Measurements from ENCODE around the gene SPDEF.

Gene SPDEF

DNA sequence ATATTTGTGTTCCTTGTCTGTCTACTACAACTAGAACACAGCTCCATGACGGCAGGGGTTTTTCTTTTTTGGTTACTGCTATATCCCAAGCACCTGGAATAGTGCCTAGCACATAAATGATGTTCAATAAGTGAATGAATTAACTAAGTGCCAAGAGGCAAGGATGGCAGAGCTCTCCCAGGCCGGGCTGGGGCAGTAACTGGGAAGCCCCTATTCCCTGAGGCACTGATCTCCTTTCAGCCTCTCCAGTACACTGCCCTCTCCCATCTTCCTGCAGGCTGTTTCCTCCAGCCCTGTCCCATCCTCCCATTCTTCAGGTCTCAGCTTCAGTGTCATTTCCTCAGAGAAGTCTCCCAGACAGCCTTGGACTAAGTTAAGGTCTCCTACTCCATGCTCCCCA lies 29.0 kb upstream of the SPDEF start:
- TF ChIP-seq, protein P1, sequence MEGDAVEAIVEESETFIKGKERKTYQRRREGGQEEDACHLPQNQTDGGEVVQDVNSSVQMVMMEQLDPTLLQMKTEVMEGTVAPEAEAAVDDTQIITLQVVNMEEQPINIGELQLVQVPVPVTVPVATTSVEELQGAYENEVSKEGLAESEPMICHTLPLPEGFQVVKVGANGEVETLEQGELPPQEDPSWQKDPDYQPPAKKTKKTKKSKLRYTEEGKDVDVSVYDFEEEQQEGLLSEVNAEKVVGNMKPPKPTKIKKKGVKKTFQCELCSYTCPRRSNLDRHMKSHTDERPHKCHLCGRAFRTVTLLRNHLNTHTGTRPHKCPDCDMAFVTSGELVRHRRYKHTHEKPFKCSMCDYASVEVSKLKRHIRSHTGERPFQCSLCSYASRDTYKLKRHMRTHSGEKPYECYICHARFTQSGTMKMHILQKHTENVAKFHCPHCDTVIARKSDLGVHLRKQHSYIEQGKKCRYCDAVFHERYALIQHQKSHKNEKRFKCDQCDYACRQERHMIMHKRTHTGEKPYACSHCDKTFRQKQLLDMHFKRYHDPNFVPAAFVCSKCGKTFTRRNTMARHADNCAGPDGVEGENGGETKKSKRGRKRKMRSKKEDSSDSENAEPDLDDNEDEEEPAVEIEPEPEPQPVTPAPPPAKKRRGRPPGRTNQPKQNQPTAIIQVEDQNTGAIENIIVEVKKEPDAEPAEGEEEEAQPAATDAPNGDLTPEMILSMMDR (IDR thresholded peaks at IDR 0.05; ENCODE audit: low read depth, low read length, missing control alignments), result no peak
- no peak overlapping the region for H3K4me3 ChIP-seq (replicated peaks; ENCODE audit: low read depth, low read length)
- DNase-seq (ENCODE audit: extremely low read depth, low read depth), result no peak

DNA sequence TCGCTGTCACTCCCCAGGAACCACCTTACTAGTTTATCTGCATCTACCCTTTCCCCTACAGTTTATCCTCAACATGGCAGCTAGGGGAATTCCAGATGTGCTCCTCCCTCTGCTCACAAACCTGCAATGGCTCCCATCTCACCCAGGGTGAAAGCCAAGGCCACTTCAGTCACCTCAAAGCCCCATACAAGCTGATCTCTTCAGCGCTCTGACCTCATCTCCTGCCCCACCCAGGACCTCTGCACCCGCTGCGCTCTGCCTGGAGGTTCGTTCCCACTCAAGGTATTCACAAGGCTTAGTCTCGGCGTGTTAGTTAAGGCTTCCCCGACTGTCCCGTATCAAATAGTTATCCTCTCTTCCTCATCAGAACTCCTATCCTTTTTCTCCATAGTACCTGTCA lies 28.6 kb upstream of the SPDEF start:
- no peak overlapping the region for H3K4me3 ChIP-seq (replicated peaks; ENCODE audit: low read depth, low read length)
- TF ChIP-seq, protein P1 (IDR thresholded peaks at IDR 0.05; ENCODE audit: low read depth, low read length, missing control alignments), result no peak
- DNase-seq (ENCODE audit: extremely low read depth, low read depth), result no peak

DNA sequence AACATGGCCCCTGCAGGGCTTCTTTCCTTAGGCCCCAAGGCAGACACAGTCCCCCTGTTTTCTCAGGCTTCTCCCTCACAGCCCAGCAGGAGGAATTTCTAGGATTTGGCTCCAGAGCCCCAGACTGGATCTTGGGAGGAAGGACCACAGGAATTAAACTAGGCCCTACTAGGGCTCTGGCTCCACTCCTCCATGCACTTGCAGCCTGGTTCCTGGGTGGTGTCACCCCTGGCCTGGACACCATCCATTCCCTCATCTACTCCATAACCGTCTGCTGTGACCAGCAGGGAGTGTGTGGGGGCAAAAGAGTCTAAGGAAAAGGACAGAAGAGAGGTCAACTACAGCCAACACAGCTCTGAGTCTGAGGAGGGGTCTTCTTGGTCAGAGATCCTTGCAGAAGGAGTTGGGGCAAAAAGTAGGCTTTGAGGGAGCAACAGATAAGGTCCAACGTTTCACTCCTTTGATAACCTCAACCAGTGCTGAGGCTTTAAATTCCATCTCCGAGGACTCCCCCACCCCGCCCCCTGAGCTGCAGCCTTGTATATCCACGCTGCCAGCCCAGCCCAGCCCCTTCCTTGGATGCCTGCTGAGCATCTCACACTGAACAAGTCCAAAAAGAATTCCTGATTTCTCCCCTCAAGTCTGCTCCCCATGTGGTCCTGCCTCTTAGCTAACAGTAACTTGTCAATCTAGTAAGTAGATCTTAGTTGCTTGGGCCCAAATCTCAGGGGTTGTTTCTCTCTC lies 27.9 kb upstream of the SPDEF start:
- no peak overlapping the region for H3K4me3 ChIP-seq (replicated peaks; ENCODE audit: low read depth, low read length)
- TF ChIP-seq, protein P1 (IDR thresholded peaks at IDR 0.05; ENCODE audit: low read depth, low read length, missing control alignments), result no peak
- DNase-seq (ENCODE audit: extremely low read depth, low read depth), result no peak

DNA sequence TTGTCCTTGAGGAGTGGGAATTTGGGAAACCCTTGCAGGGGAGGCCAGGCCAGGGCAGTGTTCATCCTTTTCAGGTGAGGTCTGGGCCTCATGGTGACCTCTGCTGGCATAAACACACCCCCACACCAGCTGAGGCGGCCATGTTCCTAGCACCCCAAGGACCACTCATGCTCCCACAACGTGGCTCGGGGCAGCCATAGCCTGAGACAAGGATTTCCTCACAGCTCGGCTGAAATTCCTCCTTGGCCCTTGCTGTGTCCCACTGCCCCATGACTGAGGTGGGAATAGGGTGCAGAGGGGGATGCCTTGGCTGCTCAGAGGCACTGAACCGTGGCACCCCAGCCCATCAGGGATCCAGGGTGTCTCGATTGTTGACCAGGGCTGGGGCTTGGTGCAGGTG lies 27.3 kb upstream of the SPDEF start:
- TF ChIP-seq, protein P1 (IDR thresholded peaks at IDR 0.05; ENCODE audit: low read depth, low read length, missing control alignments), result peak; percentile 22

DNA sequence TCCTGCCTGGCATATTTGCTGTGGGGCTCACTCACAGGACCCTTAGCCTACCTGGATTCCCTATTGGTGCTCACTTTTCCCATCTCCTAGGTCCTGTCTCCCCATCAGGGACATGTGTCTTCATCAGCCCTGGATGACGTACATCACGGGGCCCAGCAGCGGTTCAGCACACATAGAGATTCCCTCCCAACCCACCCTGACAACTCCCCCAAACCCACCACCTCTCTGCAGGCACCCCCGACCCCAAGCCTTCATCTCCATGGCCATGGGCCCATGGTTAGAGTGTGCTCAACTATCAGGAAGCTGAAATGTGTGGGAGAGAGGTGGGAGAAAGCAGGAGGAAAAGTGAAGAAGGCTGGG lies 25.4 kb upstream of the SPDEF start:
- H3K4me3 ChIP-seq (replicated peaks; ENCODE audit: low read depth, low read length), result no peak overlapping the region
- DNase-seq (ENCODE audit: extremely low read depth, low read depth), result no peak
- TF ChIP-seq, protein P1 (IDR thresholded peaks at IDR 0.05; ENCODE audit: low read depth, low read length, missing control alignments), result no peak

More for the DNA sequence above, 27.3 kb upstream of the SPDEF start:
- DNase-seq (ENCODE audit: extremely low read depth, low read depth), result no peak
- no peak overlapping the region for H3K4me3 ChIP-seq (replicated peaks; ENCODE audit: low read depth, low read length)

DNA sequence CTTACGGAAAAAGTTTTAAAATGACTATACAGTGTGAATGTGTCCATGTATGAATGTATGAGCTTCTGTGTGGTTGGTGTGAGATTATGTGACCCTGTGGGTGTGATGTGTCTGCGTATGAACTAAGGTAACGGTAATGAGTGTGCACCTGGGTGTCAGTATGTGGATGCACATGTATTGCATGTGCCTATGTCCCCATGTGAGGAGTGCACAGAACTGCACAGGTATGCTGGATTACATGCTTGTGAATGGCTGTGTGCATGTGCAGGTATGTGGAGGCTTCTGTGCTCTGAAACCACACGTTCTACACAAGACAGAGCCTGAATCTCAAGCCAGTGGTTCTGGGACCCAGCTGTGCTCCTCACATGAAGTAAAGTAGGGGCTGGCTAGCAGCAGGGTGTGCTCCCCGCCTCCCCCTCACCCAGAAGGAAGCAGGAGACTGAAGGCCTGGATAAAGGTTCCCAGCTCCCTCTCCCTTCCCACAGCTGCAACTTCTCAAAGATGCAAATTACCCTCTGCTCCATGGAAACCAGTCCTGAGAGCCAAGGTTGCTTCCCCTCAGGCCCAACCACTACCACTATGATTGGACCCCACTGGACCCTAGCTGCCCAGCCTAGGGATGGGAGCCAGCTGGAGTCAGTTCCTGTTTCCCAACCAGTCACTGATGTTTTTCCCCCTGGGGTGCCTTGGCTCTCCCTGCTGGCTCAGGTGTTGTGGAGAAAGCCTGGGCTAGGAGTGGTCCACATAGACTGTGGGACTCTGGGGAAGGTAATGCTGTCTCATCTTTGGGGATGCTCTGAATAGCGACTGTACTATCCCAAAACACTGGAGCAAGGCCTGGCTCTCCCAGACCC lies 24.8 kb upstream of the SPDEF start:
- DNase-seq (ENCODE audit: extremely low read depth, low read depth), result no peak
- H3K4me3 ChIP-seq (replicated peaks; ENCODE audit: low read depth, low read length), result no peak overlapping the region
- TF ChIP-seq, protein P1 (IDR thresholded peaks at IDR 0.05; ENCODE audit: low read depth, low read length, missing control alignments), result no peak
